B cell (primary cell): ENCODE data around the gene IRS2.

Experiments
- EZH2 ChIP-seq: IDR thresholded peaks from 2 replicates; pipeline ENCODE4 v1.6.1; 2012; ENCODE audit warnings: borderline replicate concordance, low read depth, mild to moderate bottlenecking, moderate library complexity, low read length; ENCODE audit not compliant: insufficient read depth, poor library complexity, severe bottlenecking
- TF ChIP-seq, protein P1 (sequence below): fragments of 200-600 bp; IDR thresholded peaks from one replicate; pipeline ENCODE4 v1.8.0; 2022; ENCODE audit warnings: antibody characterized with exemption, mild to moderate bottlenecking

DNA sequence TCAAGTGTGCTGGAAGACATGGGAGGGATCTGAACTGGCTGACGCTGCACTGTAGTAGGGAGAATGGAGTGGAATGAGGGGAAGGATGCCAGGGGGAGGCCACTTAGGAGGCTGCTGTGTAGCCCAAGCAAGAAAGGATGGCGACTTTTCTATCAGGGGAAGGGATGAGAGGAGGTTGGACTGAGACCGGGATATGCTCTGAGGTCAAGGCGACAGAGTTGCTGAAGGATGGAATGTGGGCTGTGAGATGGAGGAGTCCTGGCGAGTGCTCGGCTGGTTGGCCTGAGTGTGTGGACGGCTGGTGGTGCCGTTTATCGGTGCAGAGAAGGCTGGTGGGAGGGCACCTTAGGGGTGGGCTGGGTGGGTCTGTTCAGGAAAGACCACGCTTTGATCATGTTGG, 45.7 kb downstream of the IRS2 start:
- TF ChIP-seq EZH2, result no peak
- TF ChIP-seq, protein P1, sequence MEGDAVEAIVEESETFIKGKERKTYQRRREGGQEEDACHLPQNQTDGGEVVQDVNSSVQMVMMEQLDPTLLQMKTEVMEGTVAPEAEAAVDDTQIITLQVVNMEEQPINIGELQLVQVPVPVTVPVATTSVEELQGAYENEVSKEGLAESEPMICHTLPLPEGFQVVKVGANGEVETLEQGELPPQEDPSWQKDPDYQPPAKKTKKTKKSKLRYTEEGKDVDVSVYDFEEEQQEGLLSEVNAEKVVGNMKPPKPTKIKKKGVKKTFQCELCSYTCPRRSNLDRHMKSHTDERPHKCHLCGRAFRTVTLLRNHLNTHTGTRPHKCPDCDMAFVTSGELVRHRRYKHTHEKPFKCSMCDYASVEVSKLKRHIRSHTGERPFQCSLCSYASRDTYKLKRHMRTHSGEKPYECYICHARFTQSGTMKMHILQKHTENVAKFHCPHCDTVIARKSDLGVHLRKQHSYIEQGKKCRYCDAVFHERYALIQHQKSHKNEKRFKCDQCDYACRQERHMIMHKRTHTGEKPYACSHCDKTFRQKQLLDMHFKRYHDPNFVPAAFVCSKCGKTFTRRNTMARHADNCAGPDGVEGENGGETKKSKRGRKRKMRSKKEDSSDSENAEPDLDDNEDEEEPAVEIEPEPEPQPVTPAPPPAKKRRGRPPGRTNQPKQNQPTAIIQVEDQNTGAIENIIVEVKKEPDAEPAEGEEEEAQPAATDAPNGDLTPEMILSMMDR, result no peak
